H1 (cell line): Measurements from ENCODE around the gene ARAP3. TPM values are rescaled to one million over a fixed set of nuclear protein-coding genes. Genes with fewer than 3 reads are reported as not detected.

Experiments used
- CTCF ChIA-PET: fragments of 300-600 bp; sonication (Branson Sonifier 250); formaldehyde crosslinking; loops from one replicate; lab custom pipeline; 2021; ENCODE audit not compliant: partially characterized antibody; lab: Charles Lee
- POLR2A ChIA-PET: fragments of 300-600 bp; sonication (Branson Sonifier 250); formaldehyde crosslinking; loops from one replicate; lab custom pipeline; 2021; ENCODE audit warnings: inconsistent platforms; ENCODE audit not compliant: partially characterized antibody; lab: Charles Lee
- DNase-seq, 2 experiments: peaks; one replicate each; pipeline versions ENCODE4 v3.0.0 to v3.0.0-alpha.2; 2010 to 2022; ENCODE audit warnings: low spot score in 2 of 2, low read depth in 1 of 2, mixed read lengths in 1 of 2
- FAIRE-seq: peaks from 2 replicates; lab custom pipeline; 2011; peaks lifted over from hg19 to GRCh38; lab: Jason Lieb, UNC
- H2AFZ ChIP-seq: 2 replicates; pipeline ENCODE4 v1.8.1; 2012; ENCODE audit warnings: low read length, inconsistent platforms
- H2AK5ac ChIP-seq: 2 replicates; pipeline ENCODE4 v1.6.1; 2013; ENCODE audit warnings: low read depth, low read length
- H2BK120ac ChIP-seq: replicated peaks from 2 replicates; pipeline ENCODE3; 2013; ENCODE audit warnings: low read depth, low read length, inconsistent platforms
- H2BK12ac ChIP-seq: 2 replicates; pipeline ENCODE4 v1.6.1; 2013; ENCODE audit warnings: low read depth, low read length
- H2BK15ac ChIP-seq: 2 replicates; pipeline ENCODE4 v1.6.1; 2013; ENCODE audit warnings: low read length
- H2BK20ac ChIP-seq: 2 replicates; pipeline ENCODE4 v1.6.1; 2013; ENCODE audit warnings: low read length
- H2BK5ac ChIP-seq: 2 replicates; pipeline ENCODE4 v1.6.1; 2013; ENCODE audit warnings: low read depth, low read length
- H3K14ac ChIP-seq: 2 replicates; pipeline ENCODE4 v1.6.1; 2013; ENCODE audit warnings: inconsistent platforms; ENCODE audit not compliant: insufficient read length
- H3K18ac ChIP-seq: 2 replicates; pipeline ENCODE4 v1.6.1; 2013; ENCODE audit warnings: low read length; ENCODE audit errors: extremely low read depth
- H3K23ac ChIP-seq: 2 replicates; pipeline ENCODE4 v1.6.1; 2013; ENCODE audit warnings: inconsistent platforms; ENCODE audit not compliant: insufficient read length
- H3K23me2 ChIP-seq: 2 replicates; pipeline ENCODE4 v1.6.1; 2013; ENCODE audit warnings: low read depth, low read length
- H3K27ac ChIP-seq: 2 replicates; pipeline ENCODE4 v1.6.1; 2011; ENCODE audit warnings: low read depth, low read length, inconsistent platforms
- H3K27me3 ChIP-seq, 4 experiments: replicated peaks in 1 of 4; 1 replicate in 1 of 4; 2 replicates in 3 of 4; pipeline versions ENCODE4 v1.6.1 to v1.8.1; 2011 to 2013; ENCODE audit warnings: low read length in 3 of 4, mild to moderate bottlenecking in 3 of 4, inconsistent platforms in 2 of 4, mixed read lengths in 2 of 4, moderate library complexity in 1 of 4; ENCODE audit not compliant: control insufficient read depth in 3 of 4, insufficient read depth in 3 of 4; ENCODE audit errors: extremely low read depth in 1 of 4
- H3K36me3 ChIP-seq, 4 experiments: 2 replicates each; pipeline versions ENCODE4 v1.6.1 to v1.8.1; 2011 to 2013; ENCODE audit warnings: mild to moderate bottlenecking in 4 of 4, low read length in 3 of 4, moderate library complexity in 2 of 4, control low read depth in 1 of 4, inconsistent platforms in 1 of 4; ENCODE audit not compliant: insufficient read depth in 4 of 4, control insufficient read depth in 2 of 4
- H3K4ac ChIP-seq: replicated peaks from 2 replicates; pipeline ENCODE3; 2013; ENCODE audit warnings: low read length, low read depth, mixed read lengths, inconsistent platforms; ENCODE audit not compliant: insufficient read length
- H3K4me1 ChIP-seq, 4 experiments: replicated peaks in 1 of 4; 1 replicate in 1 of 4; 2 replicates in 3 of 4; pipeline versions ENCODE4 v1.6.1 to v1.8.1; 2011 to 2013; ENCODE audit warnings: low read length in 3 of 4, inconsistent platforms in 2 of 4, mixed read lengths in 1 of 4; ENCODE audit not compliant: insufficient read depth in 4 of 4, control insufficient read depth in 3 of 4
- H3K4me2 ChIP-seq, 2 experiments: 2 replicates each; pipeline versions ENCODE4 v1.6.1 to v1.8.1; 2011 to 2013; ENCODE audit warnings: low read depth in 2 of 2, low read length in 2 of 2, control low read depth in 1 of 2, inconsistent platforms in 1 of 2, mild to moderate bottlenecking in 1 of 2; ENCODE audit not compliant: insufficient read depth in 1 of 2
- H3K4me3 ChIP-seq, 4 experiments: fragments of 200-600, 300-600 bp in 1 of 4; sonication (generic), shearing (Covaris generic), sonication (Bioruptor Twin) in 1 of 4; 2 replicates each; pipeline versions ENCODE4 v1.5.1 to v1.8.1; 2011 to 2016; ENCODE audit warnings: low read length in 4 of 4, low read depth in 3 of 4, control low read depth in 2 of 4, inconsistent platforms in 2 of 4, mild to moderate bottlenecking in 2 of 4, mixed read lengths in 1 of 4, moderate library complexity in 1 of 4; ENCODE audit not compliant: insufficient read depth in 2 of 4; ENCODE audit errors: extremely low read depth in 1 of 4
- H3K56ac ChIP-seq: replicated peaks from 2 replicates; pipeline ENCODE3; 2013; ENCODE audit warnings: low read depth, mild to moderate bottlenecking, mixed read lengths, low read length, inconsistent platforms; ENCODE audit not compliant: insufficient read length
- H3K79me1 ChIP-seq: 2 replicates; pipeline ENCODE4 v1.6.1; 2013; ENCODE audit warnings: low read depth, low read length, control low read depth
- H3K79me2 ChIP-seq, 2 experiments: 2 replicates each; pipeline versions ENCODE4 v1.6.1 to v1.8.1; 2012 to 2013; ENCODE audit warnings: low read length in 2 of 2, mild to moderate bottlenecking in 2 of 2, inconsistent platforms in 1 of 2; ENCODE audit not compliant: insufficient read depth in 2 of 2, control insufficient read depth in 1 of 2
- H3K9ac ChIP-seq, 4 experiments: replicated peaks in 1 of 4; 1 replicate in 1 of 4; 2 replicates in 3 of 4; pipeline versions ENCODE4 v1.6.1 to v1.8.1; 2011 to 2013; ENCODE audit warnings: low read depth in 3 of 4, low read length in 3 of 4, control low read depth in 2 of 4, mild to moderate bottlenecking in 2 of 4, moderate library complexity in 2 of 4, inconsistent platforms in 1 of 4; ENCODE audit errors: extremely low read depth in 1 of 4
- H3K9me3 ChIP-seq, 2 experiments: 2 replicates each; pipeline versions ENCODE4 v1.6.1 to v1.8.1; 2012 to 2013; ENCODE audit warnings: mild to moderate bottlenecking in 2 of 2, moderate library complexity in 2 of 2, control low read depth in 1 of 2, inconsistent platforms in 1 of 2, low read depth in 1 of 2, low read length in 1 of 2, mixed read lengths in 1 of 2; ENCODE audit not compliant: insufficient read depth in 2 of 2
- H4K20me1 ChIP-seq, 2 experiments: replicated peaks in 1 of 2; 2 replicates each; pipeline versions ENCODE3 to v1.8.1; 2011 to 2013; ENCODE audit warnings: inconsistent platforms in 2 of 2, low read length in 2 of 2, mild to moderate bottlenecking in 1 of 2; ENCODE audit not compliant: insufficient read depth in 2 of 2, control insufficient read depth in 1 of 2
- H4K5ac ChIP-seq: 2 replicates; pipeline ENCODE4 v1.6.1; 2013; ENCODE audit warnings: low read length, low read depth, mixed read lengths, inconsistent platforms; ENCODE audit not compliant: insufficient read length
- H4K8ac ChIP-seq: 2 replicates; pipeline ENCODE4 v1.8.0; 2013; ENCODE audit warnings: mild to moderate bottlenecking, moderate library complexity, low read length, inconsistent platforms; ENCODE audit not compliant: insufficient read depth; ENCODE audit errors: extremely low read depth
- H4K91ac ChIP-seq: replicated peaks from 2 replicates; pipeline ENCODE3; 2013; ENCODE audit warnings: low read length, mixed read lengths, inconsistent platforms; ENCODE audit not compliant: insufficient read length
- POLR2A ChIP-seq, 2 experiments: IDR thresholded peaks; 1 replicate in 1 of 2; 2 replicates in 1 of 2; pipeline ENCODE4 v1.6.1; 2011; ENCODE audit warnings: low read depth in 2 of 2, low read length in 2 of 2, mild to moderate bottlenecking in 2 of 2; ENCODE audit errors: control extremely low read depth in 1 of 2
- SIX5 ChIP-seq: IDR thresholded peaks from 2 replicates; pipeline ENCODE4 v1.6.1; 2011; ENCODE audit warnings: mild to moderate bottlenecking, low read depth, low read length
- WGBS, 2 experiments: shearing (Covaris generic) in 1 of 2; methylation state at CpG; one replicate each; pipeline versions ENCODE4 v1.1.6 to v1.1.7; 2013 to 2015; ENCODE audit warnings: low lambda C conversion rate in 2 of 2, mixed read lengths in 2 of 2, inconsistent platforms in 1 of 2, low coverage in 1 of 2, missing lambda C conversion rate in 1 of 2; ENCODE audit not compliant: insufficient replicate concordance in 2 of 2, insufficient coverage in 1 of 2, insufficient read length in 1 of 2; ENCODE audit errors: extremely low coverage in 1 of 2, missing lambda C conversion rate in 1 of 2; 5-methylcytosine and 5-hydroxymethylcytosine counted together
- polyA plus RNA-seq, 7 experiments: library from polyadenylated mRNA; depleted of rRNA in 3 of 7; stranded (reverse) in 5 of 7; unstranded in 2 of 7; fragments of >200 nt in 5 of 7; fragments of 200-250 nt in 2 of 7; gene quantifications; 1 replicate in 5 of 7; 2 replicates in 1 of 7; 4 replicates in 1 of 7; pipeline versions ENCODE4 v1.2.1 to v1.2.3, GENCODE V29; 2011 to 2013; ENCODE audit warnings: missing spikeins in 2 of 7, mixed read lengths in 2 of 7
- total RNA-seq: library from RNA; stranded (reverse); fragmentation: NEBNext Ultra II Directional; extraction: Animal tissue kit (Norgen Biotek cat#: 25700); gene quantifications from 2 replicates; pipeline ENCODE4 v1.2.1, GENCODE V29; 2021

The ARAP3 gene
- total and polyA plus RNA-seq, 2 of the 8 experiments (the other 6 are each of a cell fraction or from before 2014, with no cell fraction given), result 14.4 to 48.6 TPM

DNA sequence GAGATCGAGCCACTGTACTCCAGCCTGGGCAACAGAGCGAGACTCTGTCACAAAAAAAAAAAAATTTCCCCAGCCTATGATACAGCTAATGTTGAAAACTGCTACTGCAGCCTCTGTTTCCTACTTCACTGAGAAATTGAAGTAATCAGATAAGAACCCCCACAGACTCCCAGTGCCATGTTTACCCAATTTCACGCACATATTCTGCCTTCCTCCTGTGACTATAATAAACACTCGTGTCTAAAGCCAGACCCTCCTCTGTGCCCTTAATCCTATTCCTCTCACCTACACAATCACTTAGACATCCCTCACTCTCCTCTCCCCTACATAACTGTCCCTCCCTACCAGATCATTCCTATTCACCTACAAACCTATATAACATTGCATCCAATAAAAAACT, 6.4 kb downstream of the ARAP3 start:
- H3K14ac ChIP-seq, result peak overlapping the region; percentile 37
- no peak overlapping the region for H2BK12ac ChIP-seq
- no peak overlapping the region for H2BK5ac ChIP-seq
- WGBS, 2 experiments, result 100% methylated on average over 4 of the region's 4 CpGs; no CpG with 5 or more reads in 1 of the 2 experiments
- no peak overlapping the region for H3K56ac ChIP-seq
- no peak overlapping the region for H4K91ac ChIP-seq
- TF ChIP-seq POLR2A (IDR thresholded peaks at IDR 0.05; ENCODE audit: control extremely low read depth in 1 of 2, low read depth in 2 of 2, low read length in 2 of 2) (0 out of 3 replicates have a peak, but pooled peaks of 1 of the 2 experiments have one; percentile 2), SIX5 (no peak)
- DNase-seq (no peak), FAIRE-seq (no peak)
- no peak overlapping the region for H2AFZ ChIP-seq
- no peak overlapping the region for H3K27ac ChIP-seq
- H3K4me2 ChIP-seq, result no peak overlapping the region; a peak in 1 of 4 replicates
- no peaks in the 10 kb centered on the region; the same call in 1 of the 2 replicates for H3K79me1 ChIP-seq
- peaks cover 0 to 6% of the 10 kb centered on the region in 2 experiments; a peak in 1 of 4 replicates for H3K79me2 ChIP-seq
- CTCF ChIA-PET, result interaction anchor here (0.6 to 7.3 kb wide), 17 partner anchors 8 to 1228 kb away, joined by 3 to 59 read pairs (median 4); partner anchors contain the start of gene PCDH1
- no peak overlapping the region for H2AK5ac ChIP-seq
- H4K8ac ChIP-seq, result no peak overlapping the region
- no peak overlapping the region for H2BK120ac ChIP-seq
- H3K4me3 ChIP-seq, result no peak overlapping the region
- peaks cover 4 to 21% (median 14%) of the 10 kb centered on the region in 4 experiments for H3K4me1 ChIP-seq
- H3K23me2 ChIP-seq, result peaks cover 1% of the 10 kb centered on the region; the same call in 1 of the 2 replicates
- no peaks in the 10 kb centered on the region for H3K9me3 ChIP-seq
- POLR2A ChIA-PET, result interaction anchor here (0.7 to 1.8 kb wide), 6 partner anchors 10 to 239 kb away, joined by 3 to 4 read pairs (median 4); no protein-coding TSS in a partner anchor
- no peak overlapping the region for H3K4ac ChIP-seq
- peaks cover 4 to 19% (median 14%) of the 10 kb centered on the region in 4 experiments; a peak in 7 of 8 replicates for H3K36me3 ChIP-seq
- no peak overlapping the region for H4K5ac ChIP-seq
- H2BK20ac ChIP-seq, result no peak overlapping the region
- H3K27me3 ChIP-seq, result no peaks in the 10 kb centered on the region
- H3K23ac ChIP-seq, result no peak overlapping the region
- H3K9ac ChIP-seq, result no peak overlapping the region
- H3K18ac ChIP-seq, result peak overlapping the region; percentile 51; the same call in 1 of the 2 replicates
- no peak overlapping the region for H2BK15ac ChIP-seq
- H4K20me1 ChIP-seq, result peaks cover 0 to 5% of the 10 kb centered on the region in 2 experiments
